ENCODE measurements around the gene CDK14.

- TF ChIP-seq POLR2A (IDR thresholded peaks at IDR 0.05): no peak
- no peak for TF ChIP-seq CTCF (IDR thresholded peaks at IDR 0.05)
Measured at GRCh38 chr7:90772410-90772809, 176.3 kb downstream of the CDK14 start.
